Nephron progenitor cell (in vitro differentiated cells): ENCODE results near the gene THYN1.

Experiments
- DNase-seq: peaks from one replicate; pipeline ENCODE4 v3.0.0; 2021
- H3K27ac Mint-ChIP-seq: 2 replicates; pipeline ENCODE4 v1.8.0; 2021; ENCODE audit warnings: mild to moderate bottlenecking, moderate library complexity, mixed read lengths
- H3K27me3 Mint-ChIP-seq: 2 replicates; pipeline ENCODE4 v1.8.0; 2021; ENCODE audit warnings: mild to moderate bottlenecking, low read depth, mixed read lengths; ENCODE audit not compliant: poor library complexity
- H3K36me3 Mint-ChIP-seq: 2 replicates; pipeline ENCODE4 v1.8.0; 2021; ENCODE audit warnings: low read depth, mixed read lengths
- H3K4me1 Mint-ChIP-seq: 2 replicates; pipeline ENCODE4 v1.8.0; 2021; ENCODE audit warnings: mixed read lengths
- H3K4me3 Mint-ChIP-seq: 2 replicates; pipeline ENCODE4 v1.8.0; 2021; ENCODE audit warnings: mild to moderate bottlenecking, moderate library complexity, mixed read lengths
- H3K9me3 Mint-ChIP-seq: 2 replicates; pipeline ENCODE4 v1.8.0; 2021; ENCODE audit warnings: mild to moderate bottlenecking, moderate library complexity, mixed read lengths
- TF ChIP-seq, protein P1 (sequence below): fragments of 200-600 bp; sonication (generic); IDR thresholded peaks from 2 replicates; pipeline ENCODE4 v1.5.0; 2021; ENCODE audit warnings: antibody characterized with exemption

THYN1 gene

GRCh38 chr11:134271978-134272377, 18.8 kb upstream of the THYN1 start:
- no peak for DNase-seq
- H3K27ac Mint-ChIP-seq: no peak overlapping the region
- no peak overlapping the region for H3K4me3 Mint-ChIP-seq
- TF ChIP-seq, protein P1, sequence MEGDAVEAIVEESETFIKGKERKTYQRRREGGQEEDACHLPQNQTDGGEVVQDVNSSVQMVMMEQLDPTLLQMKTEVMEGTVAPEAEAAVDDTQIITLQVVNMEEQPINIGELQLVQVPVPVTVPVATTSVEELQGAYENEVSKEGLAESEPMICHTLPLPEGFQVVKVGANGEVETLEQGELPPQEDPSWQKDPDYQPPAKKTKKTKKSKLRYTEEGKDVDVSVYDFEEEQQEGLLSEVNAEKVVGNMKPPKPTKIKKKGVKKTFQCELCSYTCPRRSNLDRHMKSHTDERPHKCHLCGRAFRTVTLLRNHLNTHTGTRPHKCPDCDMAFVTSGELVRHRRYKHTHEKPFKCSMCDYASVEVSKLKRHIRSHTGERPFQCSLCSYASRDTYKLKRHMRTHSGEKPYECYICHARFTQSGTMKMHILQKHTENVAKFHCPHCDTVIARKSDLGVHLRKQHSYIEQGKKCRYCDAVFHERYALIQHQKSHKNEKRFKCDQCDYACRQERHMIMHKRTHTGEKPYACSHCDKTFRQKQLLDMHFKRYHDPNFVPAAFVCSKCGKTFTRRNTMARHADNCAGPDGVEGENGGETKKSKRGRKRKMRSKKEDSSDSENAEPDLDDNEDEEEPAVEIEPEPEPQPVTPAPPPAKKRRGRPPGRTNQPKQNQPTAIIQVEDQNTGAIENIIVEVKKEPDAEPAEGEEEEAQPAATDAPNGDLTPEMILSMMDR: no peak
- no peaks in the 10 kb centered on the region for H3K36me3 Mint-ChIP-seq
- peaks cover 51% of the 10 kb centered on the region for H3K27me3 Mint-ChIP-seq
- H3K9me3 Mint-ChIP-seq: no peaks in the 10 kb centered on the region
- H3K4me1 Mint-ChIP-seq: peaks cover 53% of the 10 kb centered on the region

GRCh38 chr11:134270250-134270714, 17.1 kb upstream of the THYN1 start:
- H3K9me3 Mint-ChIP-seq: no peaks in the 10 kb centered on the region
- peaks cover 53% of the 10 kb centered on the region for H3K4me1 Mint-ChIP-seq
- no peak overlapping the region for H3K27ac Mint-ChIP-seq
- TF ChIP-seq, protein P1: no peak
- no peak for DNase-seq
- no peaks in the 10 kb centered on the region for H3K36me3 Mint-ChIP-seq
- peaks cover 37% of the 10 kb centered on the region for H3K27me3 Mint-ChIP-seq
- no peak overlapping the region for H3K4me3 Mint-ChIP-seq

GRCh38 chr11:134267966-134268365, 14.8 kb upstream of the THYN1 start:
- no peak for DNase-seq
- Mint-ChIP-seq H3K36me3 (no peaks in the 10 kb centered on the region), H3K4me3 (no peak overlapping the region), H3K27me3 (peaks cover 14% of the 10 kb centered on the region), H3K27ac (peak overlapping the region; percentile 16), H3K4me1 (peaks cover 34% of the 10 kb centered on the region), H3K9me3 (no peaks in the 10 kb centered on the region)
- TF ChIP-seq, protein P1: no peak

DNA sequence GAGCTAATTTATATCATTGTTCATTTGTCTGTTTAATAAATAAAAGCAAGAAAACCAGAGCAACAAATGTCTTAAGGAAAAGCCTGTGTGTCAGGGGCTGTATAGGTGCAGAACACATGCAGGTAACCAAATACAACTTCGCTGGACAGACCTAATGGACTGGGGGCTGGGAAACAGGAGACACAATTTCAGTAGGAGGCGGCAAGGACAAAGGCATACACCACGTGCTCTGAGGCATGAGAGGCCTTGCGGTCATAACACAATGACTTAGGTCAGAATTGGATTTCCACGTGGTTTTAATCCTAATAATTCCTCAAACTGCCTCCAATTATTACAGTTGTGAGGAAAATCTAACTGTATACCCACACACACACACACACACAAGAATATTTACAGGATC, 14.3 kb upstream of the THYN1 start:
- Mint-ChIP-seq H3K27me3 (peaks cover 9% of the 10 kb centered on the region), H3K9me3 (no peaks in the 10 kb centered on the region), H3K4me3 (no peak overlapping the region), H3K27ac (no peak overlapping the region), H3K36me3 (no peaks in the 10 kb centered on the region), H3K4me1 (peaks cover 29% of the 10 kb centered on the region)
- no peak for DNase-seq
- TF ChIP-seq, protein P1: no peak

DNA sequence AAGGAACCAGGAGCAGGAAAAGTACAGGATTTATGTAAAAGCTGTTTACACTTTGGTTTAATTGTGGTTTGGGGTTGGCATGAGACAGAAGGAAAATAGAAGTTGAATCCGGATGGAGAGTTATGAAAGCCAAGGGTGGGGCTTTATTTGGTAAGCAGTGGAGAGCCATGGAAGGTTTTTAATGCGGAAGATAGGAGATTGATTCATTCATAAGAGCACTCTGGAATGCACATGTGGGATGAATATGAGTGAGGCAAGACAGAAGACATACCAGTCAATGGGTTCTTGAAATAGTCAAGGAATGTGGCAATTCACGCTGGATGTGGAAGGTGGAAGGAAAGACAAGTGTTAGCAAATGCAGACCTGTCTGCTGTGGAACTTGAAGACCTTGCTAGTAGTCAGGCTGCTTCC, 13.7 kb upstream of the THYN1 start:
- DNase-seq: no peak

GRCh38 chr11:134266440-134266839, 13.3 kb upstream of the THYN1 start:
- H3K9me3 Mint-ChIP-seq: no peaks in the 10 kb centered on the region
- no peak overlapping the region for H3K27ac Mint-ChIP-seq
- no peak for DNase-seq
- H3K36me3 Mint-ChIP-seq: no peaks in the 10 kb centered on the region
- H3K27me3 Mint-ChIP-seq: peaks cover 7% of the 10 kb centered on the region
- H3K4me3 Mint-ChIP-seq: no peak overlapping the region
- TF ChIP-seq, protein P1: no peak
- peaks cover 25% of the 10 kb centered on the region for H3K4me1 Mint-ChIP-seq

More for the DNA sequence above, 13.7 kb upstream of the THYN1 start:
- Mint-ChIP-seq H3K4me3 (no peak overlapping the region), H3K27ac (no peak overlapping the region), H3K27me3 (peaks cover 7% of the 10 kb centered on the region), H3K4me1 (peaks cover 25% of the 10 kb centered on the region), H3K36me3 (no peaks in the 10 kb centered on the region), H3K9me3 (no peaks in the 10 kb centered on the region)
- TF ChIP-seq, protein P1: no peak
